ENCODE measurements around the gene PCDHGA11. TPM values are rescaled to one million over a fixed set of nuclear protein-coding genes. Genes with fewer than 3 reads are reported as not detected.

Gene PCDHGA11
- total RNA-seq, 1 experiment from 2014 or later = 8.4 TPM

GRCh38 chr5:141407790-141408505 lies 12.9 kb upstream of the PCDHGA11 start, which contains the start of gene PCDHGB6:
Gene PCDHGB6, plus strand, starts transcription at chr5:141408021. Its CDS starts 182 bp downstream, at chr5:141408203.
- ATAC-seq = peak; percentile 92
- CTCF ChIA-PET = interaction anchor here (0.6 to 2.9 kb wide), 62 partner anchors 8 to 314 kb away, joined by 3 to 31 read pairs (median 6); partner anchors contain the start of genes DIAPH1, HDAC3, PCDHB11 and PCDHB12

GRCh38 chr5:141409598-141410306 lies 11.1 kb upstream of the PCDHGA11 start:
- ATAC-seq = no peak
- H3K9me3 Mint-ChIP-seq = peaks cover 15% of the 10 kb centered on the region
- ChIA-PET CTCF (no interaction called here), POLR2A (no interaction called here)
- H3K36me3 Mint-ChIP-seq = peaks cover 22% of the 10 kb centered on the region
- H3K4me3 Mint-ChIP-seq = peak overlapping the region; percentile 96
- H3K27me3 Mint-ChIP-seq (ENCODE audit: low read depth) = peaks cover 25% of the 10 kb centered on the region
- TF ChIP-seq IRF2 (CRISPR knock-in tag; IDR thresholded peaks at IDR 0.05; ENCODE audit: borderline replicate concordance, low read depth) = no peak
- no peak for TF ChIP-seq NFATC4 (CRISPR knock-in tag; IDR thresholded peaks at IDR 0.05)
- no peak for TF ChIP-seq ZNF423 (CRISPR knock-in tag; IDR thresholded peaks at IDR 0.05)
- no peak for TF ChIP-seq ATF1 (CRISPR knock-in tag; IDR thresholded peaks at IDR 0.05)
- DNase-seq (ENCODE audit: low spot score) = no peak
- peaks cover 17% of the 10 kb centered on the region for H3K4me1 Mint-ChIP-seq
- H3K27ac Mint-ChIP-seq = peak overlapping the region; percentile 13; the same call in 1 of the 2 replicates

More at GRCh38 chr5:141407790-141408505, 12.9 kb upstream of the PCDHGA11 start, which contains the start of gene PCDHGB6:
- POLR2A ChIA-PET = interaction anchor here (0.6 to 1.2 kb wide), 2 partner anchors 10 to 163 kb away, joined by 3 to 6 read pairs; partner anchors contain the start of gene PCDHGB7
- Mint-ChIP-seq H3K27ac (peak within 1 kb of the TSS; percentile 45; the same call in 1 of the 2 replicates), H3K4me1 (peaks cover 12% of the 10 kb centered on the region), H3K4me3 (peak within 1 kb of the TSS; percentile 96), H3K27me3 (ENCODE audit: low read depth) (peaks cover 19% of the 10 kb centered on the region), H3K36me3 (peaks cover 26% of the 10 kb centered on the region), H3K9me3 (peaks cover 18% of the 10 kb centered on the region)
- peak; percentile 86 for DNase-seq (ENCODE audit: low spot score)
- TF ChIP-seq CTCF (IDR thresholded peaks at IDR 0.05) = peak; percentile 64
- TF ChIP-seq HMGXB4 (CRISPR knock-in tag; IDR thresholded peaks at IDR 0.05) = peak; percentile 94

GRCh38 chr5:141411575-141411974 lies 9.3 kb upstream of the PCDHGA11 start:
- H3K4me3 Mint-ChIP-seq = no peak overlapping the region
- H3K4me1 Mint-ChIP-seq = peaks cover 24% of the 10 kb centered on the region
- H3K9me3 Mint-ChIP-seq = peaks cover 11% of the 10 kb centered on the region; the same call in 1 of the 2 replicates
- ATAC-seq = no peak
- H3K36me3 Mint-ChIP-seq = peaks cover 24% of the 10 kb centered on the region
- H3K27me3 Mint-ChIP-seq (ENCODE audit: low read depth) = peaks cover 25% of the 10 kb centered on the region
- ChIA-PET CTCF (interaction anchor here (0.9 to 4.3 kb wide), 8 partner anchors 9 to 188 kb away, joined by 3 to 52 read pairs (median 11); partner anchors contain the start of genes PCDHB14, PCDHGA9, PCDHGB3 and PCDHGB5), POLR2A (no interaction called here)
- no peak for DNase-seq (ENCODE audit: low spot score)
- H3K27ac Mint-ChIP-seq = no peak overlapping the region
- TF ChIP-seq E2F4 (CRISPR knock-in tag; IDR thresholded peaks at IDR 0.05; ENCODE audit: borderline replicate concordance, low read depth) (no peak), ZBTB21 (CRISPR knock-in tag; IDR thresholded peaks at IDR 0.05; ENCODE audit: borderline replicate concordance) (no peak), FOXP4 (CRISPR knock-in tag; IDR thresholded peaks at IDR 0.05) (no peak), ZNF396 (CRISPR knock-in tag; IDR thresholded peaks at IDR 0.05; ENCODE audit: borderline replicate concordance) (no peak), CTCF (IDR thresholded peaks at IDR 0.05) (no peak), SOX15 (CRISPR knock-in tag; IDR thresholded peaks at IDR 0.05) (no peak), IRF2 (CRISPR knock-in tag; IDR thresholded peaks at IDR 0.05; ENCODE audit: borderline replicate concordance, low read depth) (no peak), TEAD1 (CRISPR knock-in tag; IDR thresholded peaks at IDR 0.05) (no peak), IRF1 (CRISPR knock-in tag; IDR thresholded peaks at IDR 0.05) (no peak), FOXK1 (CRISPR knock-in tag; IDR thresholded peaks at IDR 0.05) (no peak), ZSCAN18 (CRISPR knock-in tag; IDR thresholded peaks at IDR 0.05) (no peak)
